Frontal cortex (tissue), 4 donors: ENCODE measurements around the gene GCNA. TPM values are rescaled to one million over a fixed set of nuclear protein-coding genes. Genes with fewer than 3 reads are reported as not detected.
"Not testable (repeated sequence)": the region's sequence is repeated elsewhere in the genome, so short reads cannot be mapped to it uniquely, and the experiment has no call there.

Source experiments
- DNase-seq, 2 donors: peaks; one replicate each; pipeline ENCODE4 v3.0.0; 2012; ENCODE audit warnings: low spot score in 2 of 2
- FAIRE-seq: peaks from 2 replicates; lab custom pipeline; 2012; peaks lifted over from hg19 to GRCh38; lab: Jason Lieb, UNC
- total RNA-seq: library from RNA; depleted of rRNA; stranded (reverse); fragments of >200 nt; gene quantifications from one replicate; pipeline ENCODE4 v1.2.3, GENCODE V29; 2014
- donor health status: control.
- donor health status: control.
- donor health status: control.

The GCNA gene
- total RNA-seq, 1 donor from 2014 or later, result 2.0 TPM

DNA sequence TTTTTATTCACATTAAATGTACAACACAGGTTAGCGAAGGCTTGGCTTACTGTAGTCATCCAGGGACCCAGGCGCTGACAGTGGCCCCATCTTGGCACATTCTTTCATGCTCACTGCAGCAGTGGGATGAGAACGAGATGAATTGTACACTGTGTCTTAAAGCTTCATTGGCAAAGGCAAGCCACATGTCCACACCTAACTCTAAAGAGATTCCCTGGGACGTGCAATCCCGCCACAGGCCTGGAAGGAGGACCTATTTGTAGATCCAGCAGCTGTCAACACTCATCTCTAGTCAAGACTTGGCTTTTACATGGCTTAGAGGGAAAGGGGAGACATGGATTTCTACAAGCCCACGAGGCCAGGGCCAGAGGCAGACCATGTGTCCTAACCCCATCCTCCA, 56.1 kb downstream of the GCNA start:
- DNase-seq (no peak), FAIRE-seq (no peak)

DNA sequence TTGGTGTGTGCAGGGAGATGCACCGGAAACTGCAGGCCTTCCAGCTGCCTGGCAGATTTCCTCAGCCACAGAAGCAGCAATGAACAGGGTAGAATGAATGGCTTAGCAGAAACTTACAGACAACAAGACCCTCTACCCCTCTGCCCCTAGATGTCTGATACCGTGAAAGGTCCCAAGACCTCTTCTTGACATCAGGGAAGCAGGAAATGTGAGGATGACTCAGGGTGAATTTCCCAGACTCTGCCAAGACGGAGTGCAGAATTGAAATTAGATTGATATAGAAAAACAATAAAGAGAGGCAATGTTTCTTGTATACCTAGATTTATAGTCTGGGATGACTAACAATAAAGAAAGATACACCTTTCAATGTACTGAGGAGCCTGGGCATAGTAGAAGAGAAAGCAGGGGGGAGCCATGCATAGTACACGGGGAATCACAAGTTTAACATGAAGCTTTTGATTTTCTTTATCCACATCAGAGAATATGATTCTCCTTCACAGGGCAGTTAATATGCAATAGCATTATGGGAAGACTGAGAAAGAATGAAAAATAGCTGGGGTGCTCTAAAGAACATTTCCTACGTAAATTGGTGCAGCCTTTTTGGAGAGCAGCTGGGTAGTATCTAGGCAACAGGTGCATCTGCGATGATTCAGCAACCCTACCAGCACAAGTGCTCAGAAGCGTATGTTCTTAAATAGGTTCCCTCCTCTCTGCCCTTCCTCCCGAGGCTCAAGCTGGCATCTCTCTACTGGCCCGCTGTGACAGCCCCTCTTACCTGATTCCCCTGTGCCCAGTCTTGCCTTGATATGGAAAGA, 58.4 kb downstream of the GCNA start:
- FAIRE-seq (no peak), DNase-seq (no peak)

DNA sequence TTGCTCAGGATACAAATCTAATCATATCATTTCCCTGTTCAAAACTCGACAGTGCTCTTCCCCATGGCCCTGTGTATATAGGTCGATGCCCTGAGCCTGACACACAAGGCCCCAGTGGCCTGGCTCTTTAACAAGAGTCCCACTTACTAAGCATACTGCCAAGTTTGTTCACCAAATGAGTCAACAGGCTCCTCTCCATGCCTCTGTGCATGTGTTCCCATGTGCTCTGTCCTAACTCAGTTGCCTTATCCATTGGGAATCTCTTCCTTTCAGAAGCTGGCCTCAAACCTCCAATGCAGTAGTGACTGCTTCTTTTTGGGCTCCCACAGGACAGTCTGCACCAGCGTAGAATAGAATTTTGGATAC, 59.0 kb downstream of the GCNA start:
- DNase-seq (no peak), FAIRE-seq (no peak)

DNA sequence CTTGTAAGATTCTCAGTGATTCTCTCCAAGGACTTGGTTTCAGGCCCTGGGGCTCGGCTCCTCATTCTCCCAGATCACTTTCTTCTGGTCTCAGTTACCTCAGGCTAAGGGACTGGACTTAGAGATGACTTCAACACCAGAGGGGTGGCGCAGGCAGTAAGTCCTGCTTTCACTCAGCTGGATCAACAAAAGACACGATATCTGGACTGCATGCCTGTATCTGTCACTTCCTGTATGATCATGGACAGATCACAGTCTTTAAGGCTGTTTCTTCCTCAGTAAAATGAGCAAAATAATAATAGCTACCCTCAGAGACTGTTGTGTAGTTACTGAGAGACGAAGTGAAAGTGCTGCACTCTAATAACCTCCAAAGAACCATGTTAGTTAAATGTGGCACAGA, 59.6 kb downstream of the GCNA start:
- FAIRE-seq, result no peak
- DNase-seq, result no peak

- DNase-seq, result no peak
- no peak for FAIRE-seq
Observed at GRCh38 chrX:71638409-71638808, 60.2 kb downstream of the GCNA start.

GRCh38 chrX:71640002-71640401, 61.8 kb downstream of the GCNA start:
- no peak for FAIRE-seq
- no peak for DNase-seq

- not testable (repeated sequence) for FAIRE-seq
Observed at GRCh38 chrX:71644406-71644805, 66.2 kb downstream of the GCNA start.

DNA sequence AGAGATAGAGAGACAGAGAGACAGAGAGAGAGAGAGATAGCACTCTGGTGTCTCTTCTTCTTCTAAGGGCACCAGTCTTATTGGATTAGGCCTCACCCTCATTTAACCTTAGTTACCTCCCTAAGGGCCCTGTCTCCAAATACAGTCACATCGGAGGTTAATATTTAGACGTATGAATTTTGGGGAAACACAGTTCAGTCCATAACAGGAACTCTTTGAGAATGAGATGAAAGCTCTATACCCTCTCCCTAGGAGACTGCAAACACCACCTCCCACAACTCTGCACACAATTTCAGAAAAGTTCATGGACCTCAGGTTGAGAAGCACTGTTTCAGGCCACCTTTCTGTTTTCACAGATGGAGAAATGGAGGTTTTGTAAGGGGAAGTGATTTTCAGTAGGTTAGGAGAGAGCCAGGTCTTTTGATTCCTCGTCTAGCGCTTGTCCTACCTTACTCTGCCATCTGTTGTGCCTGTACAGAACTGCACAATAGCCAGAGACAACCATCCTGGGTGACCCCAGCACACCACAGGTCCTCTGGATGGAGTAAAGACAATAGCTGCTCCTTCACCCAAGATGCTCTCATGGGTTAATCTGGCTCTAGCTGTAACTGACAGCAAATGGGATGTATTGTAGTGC, 72.2 kb downstream of the GCNA start:
- DNase-seq, result no peak
- FAIRE-seq, result no peak

More at GRCh38 chrX:71644406-71644805, 66.2 kb downstream of the GCNA start:
- DNase-seq, result not testable (repeated sequence)

GRCh38 chrX:71652405-71652804, 74.2 kb downstream of the GCNA start:
- FAIRE-seq (no peak), DNase-seq (no peak)

DNA sequence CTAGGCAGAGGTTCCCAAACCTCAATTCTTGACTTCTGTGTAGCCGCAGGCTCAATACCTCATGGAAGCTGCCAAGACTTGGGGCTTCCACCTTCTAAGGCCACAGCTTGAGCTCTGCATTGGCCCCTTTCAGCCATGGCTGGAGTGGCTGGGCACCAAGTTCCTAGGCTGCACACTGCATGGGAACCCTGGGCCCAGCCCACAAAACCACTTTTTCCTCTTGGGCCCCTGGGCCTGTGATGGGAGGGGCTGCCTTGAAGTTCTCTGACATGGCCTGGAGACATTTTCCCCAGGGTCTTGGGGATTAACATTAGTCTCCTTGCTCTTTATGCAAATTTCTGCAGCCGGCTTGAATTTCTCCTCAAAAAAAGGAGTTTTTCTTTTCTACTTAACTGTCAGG, 75.1 kb downstream of the GCNA start:
- no peak for FAIRE-seq

DNA sequence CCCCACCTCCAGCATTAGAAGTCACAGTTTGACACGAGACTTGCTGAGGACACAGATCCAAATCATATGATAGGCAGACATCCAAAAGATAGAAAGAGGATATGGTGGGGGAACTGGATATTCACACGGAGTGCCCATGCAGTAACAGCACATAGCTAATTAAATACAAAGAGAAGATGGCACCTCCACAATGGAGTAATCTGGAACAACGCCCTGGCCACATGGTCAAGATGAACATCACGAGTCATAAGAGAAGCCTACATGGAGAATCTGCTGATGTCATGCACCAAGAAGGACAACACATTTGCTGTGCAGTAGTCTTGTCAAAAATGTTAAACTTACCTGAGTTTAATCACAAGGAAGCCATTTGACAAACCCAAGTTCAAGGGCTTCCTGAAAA, 79.0 kb downstream of the GCNA start:
- no peak for DNase-seq
- no peak for FAIRE-seq

More for the DNA sequence above, 75.1 kb downstream of the GCNA start:
- no peak for DNase-seq

DNA sequence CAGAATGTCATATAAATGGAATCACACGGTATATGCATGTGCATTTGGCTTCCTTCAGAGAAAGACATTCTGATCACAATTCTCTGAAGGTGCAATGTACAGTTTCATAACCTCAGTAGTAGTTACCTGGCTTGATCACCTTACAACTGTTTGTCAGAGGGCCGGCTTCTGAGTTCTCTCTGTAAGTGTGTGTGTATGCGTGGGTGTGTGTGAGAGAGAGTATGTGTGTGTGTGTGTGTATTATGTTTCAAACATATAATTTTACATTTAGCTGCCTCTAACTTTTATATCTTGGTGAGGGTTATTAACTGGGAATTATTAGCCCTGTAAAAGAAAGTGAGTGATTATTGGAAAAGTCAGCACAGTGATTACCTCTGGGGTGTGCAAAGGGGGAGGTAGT, 81.1 kb downstream of the GCNA start:
- FAIRE-seq (no peak), DNase-seq (no peak)

- DNase-seq (no peak), FAIRE-seq (no peak)
Observed at GRCh38 chrX:71659959-71660358, 81.7 kb downstream of the GCNA start.

DNA sequence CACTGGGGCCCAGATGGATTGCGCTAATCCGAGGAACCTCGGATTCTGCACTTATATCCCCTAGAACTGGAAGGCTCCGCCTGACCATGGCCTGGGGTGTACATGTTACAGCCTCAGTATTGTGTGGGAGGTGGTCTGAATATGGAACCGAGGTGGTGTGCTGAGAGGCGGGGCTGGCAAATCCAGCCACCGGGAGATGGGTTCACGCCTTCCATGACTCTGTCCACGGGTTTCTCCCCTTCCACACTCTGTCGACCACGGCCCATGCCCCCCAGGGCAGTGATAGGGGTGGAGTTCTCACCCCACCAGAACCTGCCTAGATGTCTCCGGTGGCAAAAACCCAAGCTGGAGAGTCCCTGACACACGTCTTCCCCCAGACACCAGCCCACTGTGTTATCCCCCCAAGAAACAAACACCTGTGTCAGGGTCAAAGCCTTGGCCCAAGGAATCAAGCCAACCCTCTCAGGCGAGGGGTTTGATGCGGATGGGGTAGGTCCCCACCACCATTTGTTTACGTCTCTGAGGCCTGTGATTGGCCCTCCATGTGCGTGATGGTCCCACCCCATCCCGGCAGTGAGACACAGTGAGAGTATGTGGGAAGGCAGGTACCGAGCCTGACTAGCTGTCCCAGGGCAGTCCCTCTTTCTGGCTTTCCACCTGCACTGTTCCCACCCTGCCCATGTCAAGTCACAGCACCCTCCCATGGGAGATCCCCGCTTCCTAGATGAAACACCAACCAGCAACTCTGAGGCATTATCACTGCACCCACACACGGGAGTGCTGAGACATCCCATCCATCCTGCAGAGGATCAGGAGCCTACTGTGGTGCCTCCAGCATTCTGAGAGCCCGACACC, 82.6 kb downstream of the GCNA start:
- FAIRE-seq, result no peak
- DNase-seq, result no peak

GRCh38 chrX:71661919-71662318, 83.7 kb downstream of the GCNA start:
- DNase-seq, result no peak
- FAIRE-seq, result no peak

GRCh38 chrX:71662654-71663053, 84.4 kb downstream of the GCNA start:
- FAIRE-seq, DNase-seq: not testable (repeated sequence)

Other genes with a start within 250 kb of the GCNA start
- 46.9 TPM for gene TAF1, start 212.1 kb upstream of the GCNA start, total RNA-seq
- 230 TPM for gene OGT, start 45.3 kb upstream of the GCNA start, total RNA-seq
- gene CXCR3, start 40.1 kb downstream of the GCNA start, total RNA-seq, result not detected
- not detected for gene CXorf49, start 139.8 kb downstream of the GCNA start, total RNA-seq
- gene CXorf49B, start 184.9 kb downstream of the GCNA start, total RNA-seq, result not detected